Measurements from ENCODE around the gene CPEB3.
"Not testable (repeated sequence)": the region's sequence is repeated elsewhere in the genome, so short reads cannot be mapped to it uniquely, and the experiment has no call there.

CPEB3 gene

DNA sequence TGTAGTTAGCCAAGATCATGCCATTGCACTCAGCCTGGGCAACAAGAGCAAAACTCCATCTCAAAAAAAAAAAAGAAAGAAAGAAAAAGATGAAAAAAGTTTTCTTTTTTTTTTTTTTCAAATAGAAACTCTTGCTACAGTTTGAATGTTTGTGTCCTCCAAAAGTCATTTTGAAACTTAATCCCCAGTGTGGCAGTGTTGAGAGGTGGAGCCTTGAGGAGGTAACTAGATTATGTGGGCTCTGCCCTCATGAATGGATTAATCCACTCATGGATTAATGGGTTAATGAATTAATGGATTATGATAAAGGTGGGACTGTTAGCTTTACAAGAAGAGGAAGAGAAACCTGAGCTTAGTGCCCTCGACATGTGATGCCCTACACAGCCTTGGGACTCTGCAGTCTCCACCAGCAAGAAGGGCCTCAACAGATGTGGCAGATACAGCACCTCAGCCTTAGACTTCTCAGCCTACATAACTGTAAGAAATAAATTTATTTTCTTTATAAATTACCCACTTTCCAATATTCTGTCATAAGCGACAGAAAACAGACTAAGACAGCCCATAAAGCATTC, 25.1 kb downstream of the CPEB3 start:
- DNase-seq: no peak

- DNase-seq: no peak
Observed at GRCh38 chr10:92264249-92264648, 26.6 kb downstream of the CPEB3 start.

- no peak for DNase-seq
Observed at GRCh38 chr10:92263396-92263795, 27.5 kb downstream of the CPEB3 start.

GRCh38 chr10:92248566-92248965, 42.3 kb downstream of the CPEB3 start:
- no peak for DNase-seq

DNA sequence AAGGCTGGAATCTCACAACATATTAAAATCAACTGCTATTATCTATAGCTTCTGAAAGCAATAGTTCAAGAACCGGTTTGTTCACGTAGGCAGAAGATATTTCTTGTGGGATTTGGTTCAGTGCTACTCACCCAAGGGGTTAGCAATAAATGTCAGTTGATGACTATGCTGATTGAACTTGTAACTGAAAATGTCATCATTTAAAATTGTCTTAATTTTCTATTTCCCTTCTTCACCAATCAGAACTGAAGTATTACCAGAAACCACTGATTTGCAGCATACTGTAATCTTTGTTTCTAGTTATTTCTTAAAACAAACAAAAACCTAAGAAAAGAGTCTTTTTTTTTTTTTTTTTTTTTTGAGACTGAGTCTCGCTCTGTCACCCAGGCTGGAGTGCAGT, 46.1 kb downstream of the CPEB3 start:
- DNase-seq: no peak

- DNase-seq: peak; percentile 47
Observed at GRCh38 chr10:92242910-92243671, 47.8 kb downstream of the CPEB3 start.

DNA sequence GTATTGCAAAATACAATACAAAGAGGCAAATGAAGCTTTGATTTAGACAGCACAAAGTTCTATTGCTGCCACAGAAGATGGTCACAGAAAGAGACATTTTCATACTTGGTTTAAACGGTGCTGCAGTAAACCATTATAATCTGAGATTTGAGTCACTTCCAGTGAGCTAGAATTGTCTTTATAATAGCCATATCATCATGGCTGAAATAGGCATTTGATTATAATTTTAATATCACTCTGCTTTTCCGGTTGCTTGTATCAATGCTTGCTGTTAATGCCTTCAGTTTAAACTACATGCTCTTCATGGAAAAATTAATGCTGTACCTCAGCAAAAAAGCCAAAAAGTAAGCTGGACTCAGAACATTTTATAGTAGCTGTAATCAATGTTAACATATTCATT, 48.5 kb downstream of the CPEB3 start:
- DNase-seq: no peak

GRCh38 chr10:92241501-92241900, 49.4 kb downstream of the CPEB3 start:
- DNase-seq: no peak

GRCh38 chr10:92241158-92241500, 49.7 kb downstream of the CPEB3 start:
- DNase-seq: no peak

GRCh38 chr10:92240289-92241157, 50.4 kb downstream of the CPEB3 start:
- peak; percentile 58 for DNase-seq

DNA sequence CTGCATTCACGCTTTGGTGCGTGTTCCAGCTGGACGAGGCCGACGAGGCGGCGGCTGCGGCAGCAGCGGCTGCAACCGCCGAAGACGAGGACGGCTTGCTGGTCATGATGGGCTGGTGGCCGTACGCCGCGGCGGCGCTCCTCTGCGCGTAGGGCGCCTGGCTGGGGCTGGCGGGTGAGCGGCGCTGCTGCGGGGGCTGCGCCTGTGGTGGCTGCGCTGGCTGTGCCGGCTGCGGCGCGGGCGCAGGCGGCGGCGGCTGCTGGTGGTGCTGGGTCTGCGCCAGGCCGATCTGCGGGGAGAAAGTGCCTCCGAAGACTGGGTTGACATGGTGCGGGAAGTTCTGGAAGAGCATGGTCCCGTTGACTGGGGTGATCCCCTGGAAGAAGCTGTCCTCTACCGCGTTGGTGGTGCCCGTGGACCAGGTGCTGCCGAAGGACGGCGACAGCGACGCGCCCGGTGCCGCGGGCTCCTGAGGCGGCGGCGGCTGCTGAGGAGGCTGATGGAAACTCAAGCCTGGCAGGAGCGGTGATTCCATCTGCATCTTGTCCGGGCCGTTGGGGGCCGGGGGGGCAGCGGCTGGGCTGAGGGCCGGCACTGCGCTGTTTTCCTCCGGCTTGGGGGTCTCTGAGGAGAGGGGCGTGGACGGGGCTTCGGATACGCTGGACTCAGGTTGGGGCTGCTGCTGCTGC, 51.1 kb downstream of the CPEB3 start:
- DNase-seq: no peak

- DNase-seq: no peak
Observed at GRCh38 chr10:92239151-92239599, 51.7 kb downstream of the CPEB3 start.

DNA sequence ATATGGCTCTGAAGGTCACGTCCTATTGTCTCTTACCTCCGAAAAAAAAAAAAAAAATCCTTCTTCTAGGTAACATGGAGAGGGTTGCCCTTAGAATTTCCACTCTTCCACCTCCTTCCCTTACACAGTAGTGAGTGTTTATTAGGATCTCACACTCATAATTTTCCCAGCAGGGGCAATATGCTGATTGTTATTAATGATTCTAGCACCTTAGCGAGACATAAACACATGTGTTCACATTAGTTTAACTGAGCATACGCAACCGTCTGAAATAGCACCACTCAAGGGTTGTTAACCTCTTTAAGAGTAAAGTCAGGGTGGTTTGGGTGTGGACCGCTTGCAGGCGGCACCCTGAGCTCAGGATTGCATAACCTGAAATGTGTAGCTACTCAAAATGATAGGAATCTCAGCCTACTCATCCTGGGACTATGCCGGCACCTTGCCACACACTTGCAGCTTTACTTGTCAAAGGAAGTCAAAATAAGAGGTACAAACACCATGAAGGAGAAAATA, 52.2 kb downstream of the CPEB3 start:
- DNase-seq: no peak

DNA sequence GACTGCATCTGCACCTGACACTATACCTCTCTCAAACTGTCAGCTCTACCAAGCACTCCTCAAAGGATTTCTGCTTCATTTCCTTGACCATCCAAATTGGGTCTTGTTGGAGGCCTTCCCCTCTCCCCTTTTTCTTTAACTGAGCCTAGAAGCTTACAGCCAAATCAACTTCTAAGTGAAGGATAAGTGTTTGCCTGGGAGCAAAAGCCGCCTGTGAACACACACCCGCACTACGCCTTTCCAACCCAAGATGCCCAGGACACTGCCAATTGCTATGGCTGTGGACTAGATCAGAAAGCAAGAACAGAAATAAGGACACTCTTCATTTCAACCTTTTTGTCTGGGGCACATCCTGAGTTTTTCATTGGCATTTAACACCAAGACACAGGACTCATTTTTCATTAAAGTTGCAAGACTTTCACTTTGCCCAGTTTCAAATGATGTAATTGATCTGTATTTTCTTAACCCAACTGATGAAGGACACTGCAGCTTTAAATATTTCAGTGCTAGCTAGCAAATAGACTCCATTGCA, 52.8 kb downstream of the CPEB3 start:
- DNase-seq: no peak

DNA sequence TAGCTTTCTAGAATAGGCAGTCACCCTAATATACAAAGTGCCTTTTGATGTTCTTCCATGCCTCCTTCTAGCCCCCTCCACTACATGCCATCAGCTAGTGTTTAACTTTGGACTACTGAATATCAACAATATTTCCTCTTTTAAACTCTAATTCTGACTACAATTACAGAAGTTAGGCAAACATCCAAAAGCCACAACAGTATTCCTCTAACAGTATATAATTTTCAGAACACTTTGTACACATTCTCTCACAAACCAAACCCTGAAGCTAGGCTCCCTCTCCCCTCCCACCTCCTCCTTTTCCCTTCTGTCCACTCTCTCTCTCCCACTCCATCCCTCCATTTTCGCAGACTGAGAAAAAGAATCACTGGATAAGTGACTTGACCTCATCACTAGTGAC, 59.7 kb downstream of the CPEB3 start:
- DNase-seq: no peak

- no peak for DNase-seq
Observed at GRCh38 chr10:92222603-92223262, 68.1 kb downstream of the CPEB3 start.

DNA sequence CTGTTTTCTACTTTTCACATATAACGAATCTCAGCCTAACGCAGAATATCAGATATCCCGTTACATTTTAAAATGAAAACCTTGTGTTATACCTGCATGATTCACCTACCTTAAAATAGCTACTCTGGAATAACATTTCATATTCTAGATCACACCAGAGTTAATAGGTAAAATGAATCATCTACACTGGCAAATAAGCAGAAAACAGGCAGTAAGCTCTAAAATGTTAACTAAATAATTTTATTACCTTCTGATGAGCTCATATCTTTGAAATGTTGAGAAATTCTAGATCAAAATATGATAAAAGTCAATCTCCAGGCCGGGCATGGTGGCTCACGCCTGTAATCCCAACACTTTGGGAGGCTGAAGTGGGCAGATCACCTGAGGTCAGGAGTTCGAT, 71.3 kb downstream of the CPEB3 start:
- no peak for DNase-seq

DNA sequence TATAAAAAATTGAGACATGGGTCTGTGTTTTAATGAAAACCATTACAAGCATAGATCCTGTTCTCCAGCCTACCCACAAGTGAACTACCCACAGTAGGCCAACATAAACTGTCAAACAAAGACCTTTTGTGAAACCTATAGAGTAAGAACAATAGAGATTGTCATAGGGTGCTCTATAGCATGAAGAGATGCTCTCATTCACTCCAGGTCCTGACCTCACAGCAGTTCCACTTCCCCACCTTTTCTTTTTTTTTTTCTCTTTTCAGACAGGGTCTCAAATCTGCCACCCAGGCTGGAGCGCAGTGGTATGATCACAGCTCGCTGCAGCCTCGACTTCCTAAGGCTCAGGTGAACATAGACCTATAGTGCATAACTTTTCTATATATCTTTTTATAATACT, 72.3 kb downstream of the CPEB3 start:
- no peak for DNase-seq

DNA sequence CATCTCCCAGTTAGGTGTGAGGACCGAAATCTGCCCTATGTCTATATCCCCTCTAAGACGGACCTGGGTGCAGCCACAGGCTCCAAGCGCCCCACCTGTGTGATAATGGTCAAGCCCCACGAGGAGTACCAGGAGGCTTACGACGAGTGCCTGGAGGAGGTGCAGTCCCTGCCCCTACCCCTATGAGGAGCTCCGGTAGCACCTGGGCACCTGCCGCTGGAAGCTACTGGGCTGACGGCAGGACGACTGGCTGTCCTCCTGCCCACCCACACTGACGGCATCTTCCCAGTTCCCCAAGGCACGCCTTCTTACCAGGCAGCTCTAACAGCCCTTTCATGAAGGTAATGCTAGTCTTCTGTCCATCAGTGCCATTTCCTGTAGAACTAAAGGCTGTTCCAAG, 74.3 kb downstream of the CPEB3 start:
- DNase-seq: not testable (repeated sequence)

GRCh38 chr10:92215222-92215621, 75.7 kb downstream of the CPEB3 start:
- not testable (repeated sequence) for DNase-seq

DNA sequence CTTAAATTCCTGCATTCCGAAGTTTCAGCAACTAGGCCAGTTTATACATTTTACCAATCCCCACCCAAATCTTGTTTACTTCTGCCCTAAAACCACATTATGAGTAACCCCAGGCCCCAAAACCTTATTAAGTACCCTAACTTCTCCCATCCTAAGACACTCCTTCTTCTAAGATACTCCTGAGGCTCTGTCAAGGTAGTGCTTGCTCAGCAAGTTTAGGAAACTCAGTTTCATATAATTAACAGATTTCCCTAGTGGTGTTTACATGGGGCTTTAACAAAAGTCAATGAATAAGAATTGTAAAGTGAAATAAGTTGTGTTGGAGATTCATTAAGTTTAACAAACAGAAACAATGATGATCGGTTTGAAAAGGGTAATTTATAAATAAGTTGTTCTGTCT, 77.8 kb downstream of the CPEB3 start:
- no peak for DNase-seq

GRCh38 chr10:92208736-92209135, 82.1 kb downstream of the CPEB3 start:
- DNase-seq: no peak

Measured in SHP77 treated with DMSO at 0.1 percent for 48 hours (cell line).